ENCODE data around the gene FAM107B. TPM values are rescaled to one million over a fixed set of nuclear protein-coding genes. Genes with fewer than 3 reads are reported as not detected.

Gene FAM107B
- total RNA-seq, 1 experiment from 2014 or later, result 41.6 TPM

GRCh38 chr10:14523286-14523685 lies 251.4 kb downstream of the FAM107B start:
- no peaks in the 10 kb centered on the region for H3K79me2 ChIP-seq (ENCODE audit: insufficient read depth, low read length)
- CTCF ChIA-PET, result interaction anchor here (1.1 kb wide), 1 partner anchor 315 kb away, joined by 4 read pairs; the partner anchor contains the start of genes CDNF, HSPA14 and MSANTD7

DNA sequence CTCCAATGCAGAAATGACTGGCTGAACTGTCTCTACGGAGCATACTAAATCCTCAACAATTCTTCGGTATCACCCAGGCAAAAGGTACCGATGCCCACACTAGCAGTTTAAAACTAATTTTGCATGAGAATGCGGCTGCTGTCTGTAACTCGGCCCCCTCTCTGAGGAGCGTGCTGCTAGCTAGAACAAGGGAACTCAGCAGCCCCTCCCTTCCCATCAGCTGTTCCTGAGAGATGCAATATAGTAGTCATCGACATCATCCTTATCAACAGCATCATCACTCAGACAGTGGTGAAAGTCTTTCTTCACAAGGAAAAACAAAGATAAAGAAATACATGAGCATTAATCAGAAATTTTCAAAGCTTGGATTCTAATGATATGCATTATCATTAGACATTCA lies 254.9 kb downstream of the FAM107B start:
- DNase-seq (ENCODE audit: low read depth, low spot score), result no peak
- POLR2A ChIA-PET, result no interaction called here
- no peaks in the 10 kb centered on the region for H4K20me1 ChIP-seq (ENCODE audit: insufficient read depth)
- no peaks in the 10 kb centered on the region for H3K9me2 ChIP-seq (ENCODE audit: insufficient read depth)
- BruUV-seq (replicated peaks), result no TSS peak
- H3K4me1 ChIP-seq (ENCODE audit: control insufficient read depth in 1 of 2, insufficient read depth in 2 of 2, low read length in 2 of 2), result no peaks in the 10 kb centered on the region
- no peaks in the 10 kb centered on the region for H3K27me3 ChIP-seq (ENCODE audit: insufficient read depth, low read length)
- H3K36me3 ChIP-seq (ENCODE audit: control insufficient read depth in 1 of 2, insufficient read depth in 2 of 2, low read length in 2 of 2), result peaks cover 0 to 3% of the 10 kb centered on the region in 2 experiments; a peak in 1 of 4 replicates
- CTCF ChIA-PET, result no interaction called here
- no peak overlapping the region for H3K9ac ChIP-seq (ENCODE audit: low read length)
- no peaks in the 10 kb centered on the region for H3K9me3 ChIP-seq (ENCODE audit: control insufficient read depth in 1 of 2, insufficient read depth in 1 of 2, low read depth in 1 of 2, low read length in 2 of 2)
- RAD21 ChIA-PET (ENCODE audit: low non-redundant PET in 1 of 2, low total read pairs in 2 of 2, uncharacterized antibody in 2 of 2, unreplicated experiment in 2 of 2), result no interaction called here
- H2AFZ ChIP-seq (ENCODE audit: low read depth, low read length, poor library complexity, severe bottlenecking), result no peak overlapping the region
- no peak overlapping the region for H3K27ac ChIP-seq (ENCODE audit: low read depth, low read length)
- no peak for ATAC-seq
- no peak for TF ChIP-seq SIN3A (IDR thresholded peaks at IDR 0.05; ENCODE audit: low read depth)
- no peak for TF ChIP-seq SRF (IDR thresholded peaks at IDR 0.05; ENCODE audit: low read depth)
- TF ChIP-seq, protein P1, sequence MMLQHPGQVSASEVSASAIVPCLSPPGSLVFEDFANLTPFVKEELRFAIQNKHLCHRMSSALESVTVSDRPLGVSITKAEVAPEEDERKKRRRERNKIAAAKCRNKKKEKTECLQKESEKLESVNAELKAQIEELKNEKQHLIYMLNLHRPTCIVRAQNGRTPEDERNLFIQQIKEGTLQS (IDR thresholded peaks at IDR 0.05), result no peak
- TF ChIP-seq POLR2AphosphoS5 (IDR thresholded peaks at IDR 0.05; ENCODE audit: low read depth, low read length), result no peak
- TF ChIP-seq EGR1 (IDR thresholded peaks at IDR 0.05; ENCODE audit: low read depth), result no peak
- TF ChIP-seq EZH2phosphoT487 (IDR thresholded peaks at IDR 0.05; ENCODE audit: borderline replicate concordance), result no peak
- TF ChIP-seq YY1 (IDR thresholded peaks at IDR 0.05; ENCODE audit: extremely low read depth, insufficient replicate concordance, low read depth, low read length), result no peak
- TF ChIP-seq ELF1 (IDR thresholded peaks at IDR 0.05; ENCODE audit: borderline replicate concordance, low read depth), result no peak
- TF ChIP-seq CTCF (IDR thresholded peaks at IDR 0.05 in 2 of 3, conservative IDR thresholded peaks at IDR 0.05 in 1 of 3; ENCODE audit: borderline replicate concordance in 1 of 3, insufficient read depth in 1 of 3, low read depth in 2 of 3, low read length in 2 of 3), result no peak
- no peak for TF ChIP-seq RAD21 (IDR thresholded peaks at IDR 0.05; ENCODE audit: low read depth)
- TF ChIP-seq EZH2 (IDR thresholded peaks at IDR 0.05), result no peak
- TF ChIP-seq CBX3 (IDR thresholded peaks at IDR 0.05; ENCODE audit: low read depth), result no peak
- no peak for TF ChIP-seq ZNF274 (IDR thresholded peaks at IDR 0.05; ENCODE audit: low read depth, low read length)
- H3K4me2 ChIP-seq (ENCODE audit: low read length), result no peak overlapping the region
- intact Hi-C loops (cut with micrococcal nuclease), result no loop called here
- H3K4me3 ChIP-seq (replicated peaks in 1 of 2; ENCODE audit: low read depth in 1 of 2, low read length in 2 of 2), result no peak overlapping the region
- H3K79me2 ChIP-seq (ENCODE audit: insufficient read depth, low read length), result no peaks in the 10 kb centered on the region

More at GRCh38 chr10:14523286-14523685, 251.4 kb downstream of the FAM107B start:
- Histone ChIP-seq H3K4me1 (ENCODE audit: control insufficient read depth in 1 of 2, insufficient read depth in 2 of 2, low read length in 2 of 2) (no peaks in the 10 kb centered on the region), H3K9me2 (ENCODE audit: insufficient read depth) (no peaks in the 10 kb centered on the region), H3K9me3 (ENCODE audit: control insufficient read depth in 1 of 2, insufficient read depth in 1 of 2, low read depth in 1 of 2, low read length in 2 of 2) (no peaks in the 10 kb centered on the region), H3K4me2 (ENCODE audit: low read length) (no peak overlapping the region), H3K36me3 (ENCODE audit: control insufficient read depth in 1 of 2, insufficient read depth in 2 of 2, low read length in 2 of 2) (peaks cover 0 to 3% of the 10 kb centered on the region in 2 experiments; a peak in 1 of 4 replicates), H2AFZ (ENCODE audit: low read depth, low read length, poor library complexity, severe bottlenecking) (no peak overlapping the region), H4K20me1 (ENCODE audit: insufficient read depth) (no peaks in the 10 kb centered on the region), H3K27ac (ENCODE audit: low read depth, low read length) (no peak overlapping the region), H3K27me3 (ENCODE audit: insufficient read depth, low read length) (no peaks in the 10 kb centered on the region), H3K9ac (ENCODE audit: low read length) (no peak overlapping the region), H3K4me3 (replicated peaks in 1 of 2; ENCODE audit: low read depth in 1 of 2, low read length in 2 of 2) (no peak overlapping the region)
- no TSS peak for BruUV-seq (replicated peaks)
- POLR2A ChIA-PET, result no interaction called here
- RAD21 ChIA-PET (ENCODE audit: low non-redundant PET in 1 of 2, low total read pairs in 2 of 2, uncharacterized antibody in 2 of 2, unreplicated experiment in 2 of 2), result no interaction called here
- ATAC-seq (no peak), DNase-seq (ENCODE audit: low read depth, low spot score) (no peak)
- intact Hi-C loops (cut with micrococcal nuclease), result no loop called here
- TF ChIP-seq RAD21 (IDR thresholded peaks at IDR 0.05; ENCODE audit: low read depth) (no peak), EZH2 (IDR thresholded peaks at IDR 0.05) (no peak), SRF (IDR thresholded peaks at IDR 0.05; ENCODE audit: low read depth) (no peak), POLR2AphosphoS5 (IDR thresholded peaks at IDR 0.05; ENCODE audit: low read depth, low read length) (no peak), ZNF274 (IDR thresholded peaks at IDR 0.05; ENCODE audit: low read depth, low read length) (no peak), SIN3A (IDR thresholded peaks at IDR 0.05; ENCODE audit: low read depth) (no peak), ZFX (IDR thresholded peaks at IDR 0.05) (no peak)
- TF ChIP-seq, protein P2, sequence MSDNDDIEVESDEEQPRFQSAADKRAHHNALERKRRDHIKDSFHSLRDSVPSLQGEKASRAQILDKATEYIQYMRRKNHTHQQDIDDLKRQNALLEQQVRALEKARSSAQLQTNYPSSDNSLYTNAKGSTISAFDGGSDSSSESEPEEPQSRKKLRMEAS (IDR thresholded peaks at IDR 0.05), result no peak
